Measurements from ENCODE around the gene ZNF25. TPM values are rescaled to one million over a fixed set of nuclear protein-coding genes. Genes with fewer than 3 reads are reported as not detected.

The ZNF25 gene
- total RNA-seq, 6 experiments from 2014 or later: 1.1 to 3.1 (median 2.6) TPM

DNA sequence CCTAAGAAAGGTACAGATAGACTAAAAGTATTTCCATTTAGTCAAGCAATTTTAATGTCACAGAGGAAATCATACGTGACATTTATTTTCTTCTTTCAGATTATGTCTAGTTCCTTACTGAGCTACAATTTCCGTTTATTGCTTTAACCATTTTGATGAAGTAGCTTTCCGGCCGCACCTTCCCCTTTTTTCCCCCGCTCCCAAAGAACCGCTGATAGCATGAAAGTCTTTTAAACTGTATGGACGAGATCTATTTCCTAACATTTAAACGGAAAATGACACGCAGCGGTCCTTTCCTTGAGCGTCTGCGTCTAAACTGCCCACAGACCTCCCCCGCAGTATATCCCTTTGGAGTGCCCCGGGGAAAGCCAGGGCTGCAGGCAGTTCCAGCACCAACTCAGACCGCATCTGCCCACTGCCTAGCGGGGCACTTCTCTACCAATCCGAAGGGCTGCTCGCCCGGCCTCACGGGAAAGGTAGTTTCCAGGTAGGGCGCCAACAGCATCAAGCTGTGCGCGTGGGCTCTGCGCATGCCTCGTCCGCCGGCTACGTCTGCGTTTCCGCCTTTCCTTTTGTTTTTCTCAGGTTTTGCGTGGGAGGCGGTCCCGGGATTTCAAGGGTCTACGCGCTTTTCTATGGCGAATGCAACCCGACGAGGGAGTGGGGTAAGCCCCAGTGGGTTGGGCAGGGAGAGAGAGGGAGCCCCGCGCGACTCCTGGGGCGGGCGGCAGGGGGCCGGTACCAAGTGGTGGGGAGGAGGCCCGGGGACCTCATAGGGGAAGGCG is 33.9 kb upstream of the ZNF25 start, which contains the start of gene ZNF33A:
ZNF33A (plus strand) TSS at position 557 of the 785 bp plus-strand sequence. CDS start 1,667 bp downstream, outside the sequence.
- intact Hi-C loops (cut with DNase I): no loop called here
- Histone ChIP-seq H3K27me3 (no peaks in the 10 kb centered on the region), H3K36me3 (peaks cover 0 to 4% (median 2%) of the 10 kb centered on the region in 4 donors), H3K4me1 (peaks cover 0 to 10% (median 2%) of the 10 kb centered on the region in 4 donors), H3K4me3 (peak within 1 kb of the TSS; percentile 72 to 77 (median 73)), H3K27ac (peak within 1 kb of the TSS; percentile 94 to 99 (median 98)), H3K9me3 (no peaks in the 10 kb centered on the region)
- WGBS (ENCODE audit: insufficient coverage, low coverage, low lambda C conversion rate, missing lambda C conversion rate): under 1% methylated on average over 38 of the region's 46 CpGs
- DNase-seq: peak; percentile 95 to 97 (median 97)
- TF ChIP-seq, protein P1, sequence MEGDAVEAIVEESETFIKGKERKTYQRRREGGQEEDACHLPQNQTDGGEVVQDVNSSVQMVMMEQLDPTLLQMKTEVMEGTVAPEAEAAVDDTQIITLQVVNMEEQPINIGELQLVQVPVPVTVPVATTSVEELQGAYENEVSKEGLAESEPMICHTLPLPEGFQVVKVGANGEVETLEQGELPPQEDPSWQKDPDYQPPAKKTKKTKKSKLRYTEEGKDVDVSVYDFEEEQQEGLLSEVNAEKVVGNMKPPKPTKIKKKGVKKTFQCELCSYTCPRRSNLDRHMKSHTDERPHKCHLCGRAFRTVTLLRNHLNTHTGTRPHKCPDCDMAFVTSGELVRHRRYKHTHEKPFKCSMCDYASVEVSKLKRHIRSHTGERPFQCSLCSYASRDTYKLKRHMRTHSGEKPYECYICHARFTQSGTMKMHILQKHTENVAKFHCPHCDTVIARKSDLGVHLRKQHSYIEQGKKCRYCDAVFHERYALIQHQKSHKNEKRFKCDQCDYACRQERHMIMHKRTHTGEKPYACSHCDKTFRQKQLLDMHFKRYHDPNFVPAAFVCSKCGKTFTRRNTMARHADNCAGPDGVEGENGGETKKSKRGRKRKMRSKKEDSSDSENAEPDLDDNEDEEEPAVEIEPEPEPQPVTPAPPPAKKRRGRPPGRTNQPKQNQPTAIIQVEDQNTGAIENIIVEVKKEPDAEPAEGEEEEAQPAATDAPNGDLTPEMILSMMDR (IDR thresholded peaks at IDR 0.05): no peak
- peak; percentile 83 for TF ChIP-seq POLR2A (IDR thresholded peaks at IDR 0.05)
- ATAC-seq: peak; percentile 92 to 97 (median 95)

DNA sequence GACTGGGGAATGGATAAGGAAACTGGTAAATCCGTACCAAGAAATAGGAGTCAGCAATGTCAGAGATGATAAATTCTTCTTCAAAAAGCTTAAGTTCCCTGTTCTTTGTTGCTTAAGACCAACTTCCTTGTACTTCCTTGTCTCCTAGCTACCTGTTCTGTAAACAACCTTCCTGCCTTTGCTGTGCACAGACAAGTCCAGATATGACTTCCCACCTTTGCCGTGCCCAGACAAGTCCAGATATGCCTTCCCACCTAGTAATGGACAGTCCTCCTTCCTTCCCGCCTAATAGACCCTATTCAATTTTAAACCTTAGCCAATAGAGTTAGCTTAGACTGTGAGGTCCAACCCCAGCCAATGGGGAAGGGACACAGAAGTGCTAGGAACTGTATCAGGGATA is 31.5 kb upstream of the ZNF25 start:
- Histone ChIP-seq H3K9me3 (no peaks in the 10 kb centered on the region), H3K27ac (no peak overlapping the region), H3K36me3 (no peaks in the 10 kb centered on the region), H3K4me3 (no peak overlapping the region), H3K4me1 (peaks cover 0 to 10% (median 2%) of the 10 kb centered on the region in 4 donors), H3K27me3 (no peaks in the 10 kb centered on the region)
- WGBS (ENCODE audit: insufficient coverage, low coverage, low lambda C conversion rate, missing lambda C conversion rate): 70% methylated on average over 3 of the region's 3 CpGs
- ATAC-seq (no peak), DNase-seq (no peak)
- intact Hi-C loops (cut with DNase I): no loop called here
- no peak for TF ChIP-seq POLR2A (IDR thresholded peaks at IDR 0.05)
- TF ChIP-seq, protein P1 (IDR thresholded peaks at IDR 0.05): no peak

DNA sequence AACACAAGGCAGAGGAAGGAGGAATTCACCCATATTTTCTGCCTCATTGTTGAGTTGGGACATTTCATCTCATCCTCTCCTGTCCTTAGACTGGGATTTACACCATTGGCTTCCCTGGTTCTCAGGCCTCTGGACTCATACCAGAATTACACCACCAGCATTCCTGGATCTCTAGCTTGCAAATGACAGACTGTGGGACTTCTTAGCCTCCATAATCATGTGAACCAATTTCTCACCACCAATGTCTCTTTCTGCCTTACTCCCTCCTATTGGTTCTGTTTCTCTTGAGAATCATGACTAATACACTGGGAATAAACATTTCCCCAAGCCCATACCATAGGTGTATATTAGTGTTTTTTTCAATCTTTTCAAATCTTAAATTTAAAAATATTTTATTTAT is 31.1 kb upstream of the ZNF25 start:
- Histone ChIP-seq H3K4me1 (peaks cover 0 to 10% (median 2%) of the 10 kb centered on the region in 4 donors), H3K9me3 (no peaks in the 10 kb centered on the region), H3K4me3 (no peak overlapping the region), H3K36me3 (no peaks in the 10 kb centered on the region), H3K27me3 (no peaks in the 10 kb centered on the region), H3K27ac (no peak overlapping the region)
- intact Hi-C loops (cut with DNase I): no loop called here
- DNase-seq: no peak
- TF ChIP-seq, protein P1 (IDR thresholded peaks at IDR 0.05): no peak
- no peak for TF ChIP-seq POLR2A (IDR thresholded peaks at IDR 0.05)
- ATAC-seq: no peak

DNA sequence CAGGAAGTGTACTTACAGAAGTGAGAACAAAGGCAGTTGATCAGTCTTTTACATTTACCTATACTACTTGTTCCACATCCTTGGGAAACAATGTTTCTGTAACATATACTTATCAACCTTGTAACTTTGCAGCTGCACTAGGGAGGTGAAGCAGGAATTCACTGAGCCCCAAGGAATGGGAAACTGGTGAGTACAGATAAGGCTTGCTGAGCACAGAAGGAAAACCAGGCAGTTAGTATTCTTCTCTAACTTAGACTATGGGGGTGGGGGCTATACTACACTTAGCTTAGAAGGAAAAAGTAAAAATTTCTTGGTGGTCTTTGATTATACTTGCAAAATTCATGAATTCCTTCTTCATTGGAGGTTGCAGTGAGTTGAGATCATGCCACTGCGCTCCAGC is 27.1 kb upstream of the ZNF25 start:
- DNase-seq (no peak), ATAC-seq (no peak)
- no peak for TF ChIP-seq POLR2A (IDR thresholded peaks at IDR 0.05)
- TF ChIP-seq, protein P1 (IDR thresholded peaks at IDR 0.05): no peak
- Histone ChIP-seq H3K4me1 (no peaks in the 10 kb centered on the region), H3K27ac (no peak overlapping the region), H3K4me3 (no peak overlapping the region), H3K27me3 (no peaks in the 10 kb centered on the region), H3K36me3 (no peaks in the 10 kb centered on the region), H3K9me3 (no peaks in the 10 kb centered on the region)
- intact Hi-C loops (cut with DNase I): no loop called here
- 93% methylated on average over 1 of the region's 1 CpG for WGBS (ENCODE audit: insufficient coverage, low coverage, low lambda C conversion rate, missing lambda C conversion rate)

All from right lobe of liver (tissue), 6 donors.